Smooth muscle cell (in vitro differentiated cells): ENCODE measurements around the gene DNAH9. TPM values are rescaled to one million over a fixed set of nuclear protein-coding genes. Genes with fewer than 3 reads are reported as not detected.

Experiments
- DNase-seq: peaks from one replicate; lab custom pipeline; 2025; ENCODE audit not compliant: unreplicated experiment; lab: John Stamatoyannopoulos, UW
- H2AFZ ChIP-seq: fragments of 200-600 bp; sonication (generic); 2 replicates; pipeline ENCODE4 v1.6.0; 2016; ENCODE audit warnings: antibody characterized with exemption, low read depth, mild to moderate bottlenecking
- H3F3A ChIP-seq: fragments of 200-600 bp; sonication (generic); 2 replicates; pipeline ENCODE4 v1.6.0; 2017; ENCODE audit warnings: antibody characterized with exemption, low read depth
- H3K27ac ChIP-seq: fragments of 200-600 bp; sonication (generic); 2 replicates; pipeline ENCODE4 v1.5.1; 2016; ENCODE audit warnings: low read depth, mild to moderate bottlenecking
- H3K27me3 ChIP-seq: fragments of 200-600 bp; sonication (generic); 2 replicates; pipeline ENCODE4 v1.6.1; 2016; ENCODE audit warnings: low read depth, mild to moderate bottlenecking
- H3K36me3 ChIP-seq: fragments of 200-600 bp; sonication (generic); 2 replicates; pipeline ENCODE4 v1.5.1; 2016; ENCODE audit warnings: low read depth
- H3K4me1 ChIP-seq: fragments of 200-600 bp; sonication (generic); 2 replicates; pipeline ENCODE4 v1.5.1; 2016; ENCODE audit warnings: low read depth
- H3K4me2 ChIP-seq: fragments of 200-600 bp; sonication (generic); 2 replicates; pipeline ENCODE4 v1.6.0; 2016; ENCODE audit warnings: mild to moderate bottlenecking
- H3K4me3 ChIP-seq: fragments of 200-600 bp; sonication (generic); 2 replicates; pipeline ENCODE4 v1.5.1; 2016; ENCODE audit warnings: mild to moderate bottlenecking
- H3K79me2 ChIP-seq: fragments of 200-600 bp; sonication (generic); 2 replicates; pipeline ENCODE4 v1.6.0; 2016; ENCODE audit warnings: low read depth, mild to moderate bottlenecking
- H3K9ac ChIP-seq: fragments of 200-600 bp; sonication (generic); 2 replicates; pipeline ENCODE4 v1.6.0; 2016; ENCODE audit warnings: low read depth
- H3K9me3 ChIP-seq: fragments of 200-600 bp; sonication (generic); replicated peaks from 2 replicates; pipeline ENCODE4 v1.5.1; 2016; ENCODE audit warnings: low read depth
- H4K20me1 ChIP-seq: fragments of 200-600 bp; sonication (generic); 2 replicates; pipeline ENCODE4 v1.6.0; 2016; ENCODE audit warnings: low read depth
- CTCF ChIP-seq: fragments of 200-600 bp; sonication (generic); IDR thresholded peaks from 2 replicates; pipeline ENCODE4 v1.5.1; 2017; ENCODE audit warnings: borderline replicate concordance, mild to moderate bottlenecking, antibody characterized with exemption; ENCODE audit not compliant: insufficient read depth, poor library complexity, severe bottlenecking
- WGBS: methylation state at CpG from one replicate; pipeline ENCODE4 v1.1.7; 2016; ENCODE audit warnings: low lambda C conversion rate; 5-methylcytosine and 5-hydroxymethylcytosine counted together
- polyA plus RNA-seq: library from polyadenylated mRNA; unstranded; fragments of >200 nt; fragmentation: Nextera tagmentation; extraction: Ambion mirVana; gene quantifications from 2 replicates; pipeline ENCODE4 v1.2.1, GENCODE V29; 2016
- total RNA-seq: library from RNA; depleted of rRNA; stranded (reverse); fragments of >200 nt; gene quantifications from 2 replicates; pipeline ENCODE4 v1.2.3, GENCODE V29; 2014

DNAH9 gene
- total and polyA plus RNA-seq, 2 experiments from 2014 or later, result 0.30 to 0.49 TPM

GRCh38 chr17:11580677-11581076, 17.6 kb upstream of the DNAH9 start:
- Histone ChIP-seq H3K9ac (no peak overlapping the region), H3F3A (no peaks in the 10 kb centered on the region), H3K4me3 (no peak overlapping the region), H3K79me2 (no peaks in the 10 kb centered on the region), H4K20me1 (no peaks in the 10 kb centered on the region), H2AFZ (no peak overlapping the region), H3K4me1 (no peaks in the 10 kb centered on the region), H3K9me3 (no peaks in the 10 kb centered on the region), H3K27me3 (no peaks in the 10 kb centered on the region), H3K36me3 (no peaks in the 10 kb centered on the region), H3K27ac (no peak overlapping the region), H3K4me2 (no peak overlapping the region)
- no peak for DNase-seq
- TF ChIP-seq CTCF, result no peak
- 89% methylated on average over 3 of the region's 3 CpGs for WGBS

GRCh38 chr17:11582217-11582616, 16.1 kb upstream of the DNAH9 start:
- H3K4me1 ChIP-seq, result no peaks in the 10 kb centered on the region
- no peak overlapping the region for H3K9ac ChIP-seq
- no peak overlapping the region for H2AFZ ChIP-seq
- no peak for DNase-seq
- no peak overlapping the region for H3K27ac ChIP-seq
- H3K27me3 ChIP-seq, result no peaks in the 10 kb centered on the region
- no peaks in the 10 kb centered on the region for H3F3A ChIP-seq
- H3K4me3 ChIP-seq, result no peak overlapping the region
- 82% methylated on average over 5 of the region's 5 CpGs for WGBS
- no peaks in the 10 kb centered on the region for H4K20me1 ChIP-seq
- TF ChIP-seq CTCF, result no peak
- H3K4me2 ChIP-seq, result no peak overlapping the region
- H3K9me3 ChIP-seq, result no peaks in the 10 kb centered on the region
- H3K79me2 ChIP-seq, result no peaks in the 10 kb centered on the region
- H3K36me3 ChIP-seq, result no peaks in the 10 kb centered on the region

- H3F3A ChIP-seq, result no peaks in the 10 kb centered on the region
- no peaks in the 10 kb centered on the region for H3K27me3 ChIP-seq
- H4K20me1 ChIP-seq, result no peaks in the 10 kb centered on the region
- no peaks in the 10 kb centered on the region for H3K9me3 ChIP-seq
- no peak overlapping the region for H2AFZ ChIP-seq
- H3K36me3 ChIP-seq, result no peaks in the 10 kb centered on the region
- H3K27ac ChIP-seq, result no peak overlapping the region
- no peaks in the 10 kb centered on the region for H3K4me1 ChIP-seq
- H3K4me2 ChIP-seq, result no peak overlapping the region
- H3K4me3 ChIP-seq, result no peak overlapping the region
- TF ChIP-seq CTCF, result no peak
- no peaks in the 10 kb centered on the region for H3K79me2 ChIP-seq
- DNase-seq, result no peak
- 91% methylated on average over 8 of the region's 9 CpGs for WGBS
- H3K9ac ChIP-seq, result no peak overlapping the region
Observed at GRCh38 chr17:11583306-11583992, 14.8 kb upstream of the DNAH9 start.

GRCh38 chr17:11589716-11590115, 8.6 kb upstream of the DNAH9 start:
- H4K20me1 ChIP-seq, result no peaks in the 10 kb centered on the region
- no peak overlapping the region for H3K27ac ChIP-seq
- WGBS, result 44% methylated on average over 3 of the region's 3 CpGs

More at GRCh38 chr17:11589716-11590115, 8.6 kb upstream of the DNAH9 start:
- no peaks in the 10 kb centered on the region for H3K9me3 ChIP-seq
- no peak overlapping the region for H3K4me2 ChIP-seq
- no peaks in the 10 kb centered on the region for H3K36me3 ChIP-seq
- no peaks in the 10 kb centered on the region for H3K79me2 ChIP-seq
- H3K27me3 ChIP-seq, result no peaks in the 10 kb centered on the region
- H2AFZ ChIP-seq, result no peak overlapping the region
- TF ChIP-seq CTCF, result no peak
- no peaks in the 10 kb centered on the region for H3K4me1 ChIP-seq
- no peak overlapping the region for H3K9ac ChIP-seq
- H3F3A ChIP-seq, result no peaks in the 10 kb centered on the region
- H3K4me3 ChIP-seq, result no peak overlapping the region
- DNase-seq, result no peak
